Measurements from ENCODE around the gene PDE3B.

GRCh38 chr11:14673824-14674405, 30.3 kb downstream of the PDE3B start:
- TF ChIP-seq CTCF (conservative IDR thresholded peaks at IDR 0.05) (no peak), ZFX (IDR thresholded peaks at IDR 0.05) (no peak)
